ENCODE data around the gene RABL3. TPM values are rescaled to one million over a fixed set of nuclear protein-coding genes. Genes with fewer than 3 reads are reported as not detected.

RABL3 gene
- total and polyA plus RNA-seq, 2 of the 13 experiments (the other 11 are each of a cell fraction or from before 2014, with no cell fraction given): 4.8 to 31.9 TPM

DNA sequence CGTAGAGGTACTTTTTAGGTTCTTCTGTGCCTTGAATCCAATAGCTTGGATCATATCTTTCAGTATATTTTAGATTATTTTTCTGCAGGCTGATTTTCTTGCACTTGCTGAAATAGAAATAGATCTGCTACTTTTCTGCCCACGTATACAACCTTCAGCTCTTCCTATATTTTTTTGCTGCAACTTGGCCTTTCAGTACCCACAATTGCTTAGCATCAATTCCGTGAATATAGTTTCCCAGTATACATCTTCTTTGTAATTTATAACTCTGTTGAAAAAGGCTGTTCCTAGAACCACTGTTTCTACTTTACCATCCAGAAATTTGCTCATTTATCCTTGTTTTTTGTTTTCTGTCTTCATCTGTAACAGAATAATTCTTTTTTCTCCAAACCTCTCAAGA, 36.5 kb upstream of the RABL3 start:
- in situ Hi-C loops (cut with HindIII; ENCODE audit: extremely low pct_ligation_motif_present, low pct_unique_long_range_greater_than_20kb): no loop called here
- BruUV-seq (replicated peaks): no TSS peak

DNA sequence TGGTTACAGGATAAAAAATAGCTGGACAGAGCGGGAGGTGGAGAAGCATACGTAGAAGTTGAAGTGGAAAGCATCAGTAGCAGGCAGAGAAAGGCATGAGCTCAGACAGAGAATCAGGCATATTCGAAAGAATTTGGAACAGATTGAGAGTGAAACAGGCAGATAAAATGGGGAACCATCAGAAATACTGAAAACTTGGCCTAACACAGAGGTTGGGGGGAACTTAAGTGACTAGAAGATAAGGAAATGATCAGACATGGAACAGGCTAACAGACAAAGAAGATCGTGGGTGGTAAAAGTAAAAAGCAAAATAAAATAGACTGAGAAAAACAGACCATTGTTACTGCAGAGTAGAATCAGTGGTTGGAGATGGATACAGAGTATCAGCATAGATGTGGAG, 33.1 kb upstream of the RABL3 start:
- Histone ChIP-seq H3K4me3 (replicated peaks in 1 of 3; ENCODE audit: insufficient read depth in 1 of 3, low read depth in 2 of 3, low read length in 3 of 3) (no peak overlapping the region), H3K4me1 (ENCODE audit: insufficient read depth, low read length) (no peaks in the 10 kb centered on the region), H3K4me2 (ENCODE audit: low read depth, low read length) (no peak overlapping the region), H3K27me3 (ENCODE audit: control insufficient read depth in 1 of 2, insufficient read depth in 2 of 2, low read length in 2 of 2) (no peaks in the 10 kb centered on the region), H3K27ac (ENCODE audit: extremely low read length, insufficient read depth, low read length) (no peak overlapping the region), H3K9me3 (ENCODE audit: low read length) (no peaks in the 10 kb centered on the region), H3K36me3 (replicated peaks in 1 of 2; ENCODE audit: control insufficient read depth in 1 of 2, insufficient read depth in 2 of 2, low read length in 2 of 2) (peaks cover 8 to 64% of the 10 kb centered on the region in 2 experiments), H3K9ac (ENCODE audit: insufficient read depth, low read depth, low read length) (no peak overlapping the region), H4K20me1 (ENCODE audit: insufficient read depth, low read length) (no peaks in the 10 kb centered on the region), H2AFZ (ENCODE audit: low read length) (no peak overlapping the region), H3K79me2 (ENCODE audit: insufficient read depth, low read length) (no peaks in the 10 kb centered on the region)
- in situ Hi-C loops (cut with HindIII; ENCODE audit: extremely low pct_ligation_motif_present, low pct_unique_long_range_greater_than_20kb): no loop called here
- 98% methylated on average over 4 of the region's 4 CpGs for WGBS (ENCODE audit: low lambda C conversion rate)
- ATAC-seq (no peak), FAIRE-seq (no peak), DNase-seq (ENCODE audit: low spot score) (no peak)
- no peak for TF ChIP-seq ZNF7 (CRISPR knock-in tag; IDR thresholded peaks at IDR 0.05)
- intact Hi-C loops (cut with micrococcal nuclease; ENCODE audit: unreplicated experiment): no loop called here
- CTCF ChIA-PET (ENCODE audit: low intra/inter-chr PET ratio, low total read pairs): no interaction called here
- BruUV-seq (replicated peaks): no TSS peak
- POLR2A ChIA-PET: no interaction called here

More for the DNA sequence above, 36.5 kb upstream of the RABL3 start:
- no peak for DNase-seq (ENCODE audit: low spot score)
- no peak overlapping the region for H2AFZ ChIP-seq (ENCODE audit: low read length)
- TF ChIP-seq KAT8 (CRISPR knock-in tag; IDR thresholded peaks at IDR 0.05): no peak
- TF ChIP-seq MTA3 (CRISPR knock-in tag; IDR thresholded peaks at IDR 0.05): no peak
- TF ChIP-seq ATRX (CRISPR knock-in tag; IDR thresholded peaks at IDR 0.05; ENCODE audit: borderline replicate concordance): no peak
- no peak for TF ChIP-seq ZNF30 (CRISPR knock-in tag; IDR thresholded peaks at IDR 0.05)
- TF ChIP-seq, protein P1, sequence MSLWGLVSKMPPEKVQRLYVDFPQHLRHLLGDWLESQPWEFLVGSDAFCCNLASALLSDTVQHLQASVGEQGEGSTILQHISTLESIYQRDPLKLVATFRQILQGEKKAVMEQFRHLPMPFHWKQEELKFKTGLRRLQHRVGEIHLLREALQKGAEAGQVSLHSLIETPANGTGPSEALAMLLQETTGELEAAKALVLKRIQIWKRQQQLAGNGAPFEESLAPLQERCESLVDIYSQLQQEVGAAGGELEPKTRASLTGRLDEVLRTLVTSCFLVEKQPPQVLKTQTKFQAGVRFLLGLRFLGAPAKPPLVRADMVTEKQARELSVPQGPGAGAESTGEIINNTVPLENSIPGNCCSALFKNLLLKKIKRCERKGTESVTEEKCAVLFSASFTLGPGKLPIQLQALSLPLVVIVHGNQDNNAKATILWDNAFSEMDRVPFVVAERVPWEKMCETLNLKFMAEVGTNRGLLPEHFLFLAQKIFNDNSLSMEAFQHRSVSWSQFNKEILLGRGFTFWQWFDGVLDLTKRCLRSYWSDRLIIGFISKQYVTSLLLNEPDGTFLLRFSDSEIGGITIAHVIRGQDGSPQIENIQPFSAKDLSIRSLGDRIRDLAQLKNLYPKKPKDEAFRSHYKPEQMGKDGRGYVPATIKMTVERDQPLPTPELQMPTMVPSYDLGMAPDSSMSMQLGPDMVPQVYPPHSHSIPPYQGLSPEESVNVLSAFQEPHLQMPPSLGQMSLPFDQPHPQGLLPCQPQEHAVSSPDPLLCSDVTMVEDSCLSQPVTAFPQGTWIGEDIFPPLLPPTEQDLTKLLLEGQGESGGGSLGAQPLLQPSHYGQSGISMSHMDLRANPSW (CRISPR knock-in tag; IDR thresholded peaks at IDR 0.05; ENCODE audit: borderline replicate concordance): no peak
- TF ChIP-seq TAF15 (IDR thresholded peaks at IDR 0.05; ENCODE audit: low read depth, low read length, poor library complexity, severe bottlenecking): no peak
- no peak for TF ChIP-seq ZNF780A (CRISPR knock-in tag; IDR thresholded peaks at IDR 0.05)
- TF ChIP-seq GFI1 (CRISPR knock-in tag; IDR thresholded peaks at IDR 0.05; ENCODE audit: borderline replicate concordance): no peak
- ChIA-PET POLR2A (no interaction called here), CTCF (ENCODE audit: low intra/inter-chr PET ratio, low total read pairs) (no interaction called here)
- no peaks in the 10 kb centered on the region for H3K79me2 ChIP-seq (ENCODE audit: insufficient read depth, low read length)
- FAIRE-seq: no peak
- ATAC-seq: no peak
- no peak overlapping the region for H3K4me3 ChIP-seq (replicated peaks in 1 of 3; ENCODE audit: insufficient read depth in 1 of 3, low read depth in 2 of 3, low read length in 3 of 3)
- H3K9ac ChIP-seq (ENCODE audit: insufficient read depth, low read depth, low read length): no peak overlapping the region
- no peak overlapping the region for H3K27ac ChIP-seq (ENCODE audit: extremely low read length, insufficient read depth, low read length)
- H3K4me2 ChIP-seq (ENCODE audit: low read depth, low read length): no peak overlapping the region
- intact Hi-C loops (cut with micrococcal nuclease; ENCODE audit: unreplicated experiment): no loop called here
- H3K27me3 ChIP-seq (ENCODE audit: control insufficient read depth in 1 of 2, insufficient read depth in 2 of 2, low read length in 2 of 2): no peaks in the 10 kb centered on the region
- H3K36me3 ChIP-seq (replicated peaks in 1 of 2; ENCODE audit: control insufficient read depth in 1 of 2, insufficient read depth in 2 of 2, low read length in 2 of 2): peaks cover 7 to 53% of the 10 kb centered on the region in 2 experiments
- H4K20me1 ChIP-seq (ENCODE audit: insufficient read depth, low read length): no peaks in the 10 kb centered on the region
- H3K9me3 ChIP-seq (ENCODE audit: low read length): no peaks in the 10 kb centered on the region
- no peaks in the 10 kb centered on the region for H3K4me1 ChIP-seq (ENCODE audit: insufficient read depth, low read length)
- WGBS (ENCODE audit: low lambda C conversion rate): 95% methylated on average over 3 of the region's 3 CpGs

All from HepG2 (cell line).